HG02938 (cell line): Measurements from ENCODE around the gene PECR.
A peak's percentile ranks its signal among the peaks of the same experiment; 100 is the strongest.
"Not testable (repeated sequence)": the region's sequence is repeated elsewhere in the genome, so short reads cannot be mapped to it uniquely, and the experiment has no call there.

Source experiments
- ATAC-seq: cut with Tn5 transposase; IDR thresholded peaks from one replicate; pipeline ENCODE4 v1.9.1; 2021; ENCODE audit warnings: mild to moderate bottlenecking, moderate library complexity; ENCODE audit not compliant: unreplicated experiment

Gene PECR

DNA sequence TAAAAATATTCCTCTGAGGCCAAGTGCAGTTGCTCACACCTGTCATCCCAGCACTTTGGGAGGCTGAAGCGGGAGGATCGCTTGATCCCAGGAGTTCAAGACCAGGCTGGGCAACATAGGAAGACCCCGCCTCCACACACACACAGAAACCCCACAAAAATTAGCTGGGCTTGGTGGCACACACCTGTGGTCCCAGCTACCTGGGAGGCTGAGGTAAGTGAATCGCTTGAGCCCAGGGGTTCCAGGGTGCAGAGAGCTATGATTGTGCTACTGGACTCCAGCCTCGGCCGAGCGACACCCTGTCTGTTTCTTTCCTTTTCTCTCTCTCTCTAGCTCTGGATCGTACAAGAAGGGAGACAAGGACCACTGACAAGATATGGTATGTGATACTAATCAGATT lies 25.7 kb upstream of the PECR start:
- no peak for ATAC-seq

DNA sequence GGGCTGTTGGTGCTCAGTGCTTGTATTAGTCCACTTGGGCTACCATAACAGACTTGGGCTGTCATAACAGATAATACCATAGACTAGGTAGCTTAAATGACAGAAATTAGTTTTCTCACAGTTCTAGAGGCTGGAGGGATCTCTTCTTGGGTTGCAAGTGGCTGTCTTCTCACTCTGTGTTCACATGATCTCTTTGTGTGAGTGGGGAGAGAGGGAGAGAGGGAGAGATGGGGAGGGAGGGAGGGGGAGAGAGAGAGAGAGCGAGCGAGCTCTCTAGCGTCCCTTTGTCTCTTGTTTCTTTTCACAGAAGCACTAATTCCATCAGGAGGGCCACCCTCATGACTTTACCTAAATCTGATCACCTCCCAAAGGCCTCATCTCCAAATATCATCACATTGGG lies 23.1 kb upstream of the PECR start:
- ATAC-seq = no peak

DNA sequence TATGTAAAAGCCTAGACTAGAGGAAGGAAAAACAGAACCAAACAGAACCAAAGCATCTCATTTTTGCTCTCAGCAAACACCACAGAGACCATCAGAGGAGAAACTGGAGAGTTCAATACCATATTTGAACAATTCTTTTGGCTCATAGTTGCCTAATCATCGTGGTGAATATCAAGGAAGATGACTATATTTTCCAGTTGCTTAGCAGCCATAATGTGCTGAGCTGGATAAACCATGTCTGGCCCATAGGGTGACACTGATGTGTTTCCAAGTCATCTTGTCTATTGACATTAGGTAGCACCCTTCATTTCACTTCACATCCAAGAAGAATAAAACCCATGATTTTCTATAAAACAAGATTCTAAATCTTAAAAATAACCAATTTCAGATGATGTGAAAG lies 21.6 kb upstream of the PECR start:
- ATAC-seq = no peak

DNA sequence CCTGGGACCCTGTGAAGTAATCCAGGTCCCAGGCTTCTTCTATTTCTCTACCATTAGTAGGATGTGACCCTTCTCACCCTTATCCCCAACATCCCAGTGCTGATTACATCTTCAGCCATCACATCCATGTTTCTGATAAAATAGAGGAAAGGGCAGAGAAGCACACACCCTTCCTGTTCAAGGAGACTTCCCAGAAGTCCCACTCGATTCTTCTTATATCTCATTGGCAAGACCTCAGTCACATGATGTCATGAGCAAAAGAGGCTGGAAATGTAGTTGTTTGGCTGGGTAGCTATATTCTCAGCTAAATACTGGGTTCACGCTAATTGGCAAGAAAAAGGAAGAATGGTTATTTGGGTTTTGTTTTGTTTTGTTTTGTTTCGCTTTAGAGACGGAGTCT lies 19.5 kb upstream of the PECR start:
- ATAC-seq = no peak

DNA sequence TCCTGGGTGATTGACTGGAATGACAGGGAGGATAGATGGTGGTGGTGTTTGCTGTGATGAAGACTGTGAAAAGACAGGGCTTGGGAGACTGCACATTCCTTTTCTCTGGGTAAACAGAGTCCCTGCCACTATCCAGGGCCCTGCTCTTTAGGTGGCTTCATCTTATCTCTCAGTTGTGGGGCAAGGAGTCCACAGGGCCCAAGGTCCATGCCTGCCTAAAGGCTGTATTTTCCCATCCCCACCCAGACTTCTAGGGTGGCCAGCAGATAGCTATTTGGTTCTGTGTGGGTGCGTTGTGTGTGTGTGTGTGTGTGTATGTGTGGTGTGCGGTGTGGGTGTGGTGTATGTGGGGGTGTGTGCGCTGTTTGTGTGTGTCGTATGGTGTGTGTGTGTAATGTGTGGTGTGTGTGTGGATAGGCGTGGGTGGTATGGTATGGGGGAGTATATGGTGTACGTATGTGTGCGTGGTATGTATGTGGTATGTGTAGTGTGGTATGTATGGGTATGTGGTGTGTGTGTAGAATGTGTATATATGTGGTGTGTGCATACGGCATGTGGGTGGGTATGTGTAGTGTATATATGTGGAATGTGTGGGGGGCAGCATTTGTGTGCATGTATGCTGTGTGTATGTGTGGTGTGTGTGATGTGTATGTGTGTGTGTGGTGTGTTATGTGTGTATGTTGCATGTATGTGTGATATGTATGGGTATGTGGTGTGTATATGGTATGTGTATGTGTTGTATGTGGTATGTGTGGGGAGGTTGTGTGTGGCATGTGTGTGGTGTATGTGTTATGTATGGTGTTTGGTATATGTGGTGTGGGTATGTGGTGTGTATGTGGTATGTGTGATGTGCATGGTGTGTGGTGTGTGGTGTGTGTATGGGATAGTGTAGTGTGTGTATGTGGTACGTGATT lies 17.1 kb upstream of the PECR start:
- no peak for ATAC-seq

DNA sequence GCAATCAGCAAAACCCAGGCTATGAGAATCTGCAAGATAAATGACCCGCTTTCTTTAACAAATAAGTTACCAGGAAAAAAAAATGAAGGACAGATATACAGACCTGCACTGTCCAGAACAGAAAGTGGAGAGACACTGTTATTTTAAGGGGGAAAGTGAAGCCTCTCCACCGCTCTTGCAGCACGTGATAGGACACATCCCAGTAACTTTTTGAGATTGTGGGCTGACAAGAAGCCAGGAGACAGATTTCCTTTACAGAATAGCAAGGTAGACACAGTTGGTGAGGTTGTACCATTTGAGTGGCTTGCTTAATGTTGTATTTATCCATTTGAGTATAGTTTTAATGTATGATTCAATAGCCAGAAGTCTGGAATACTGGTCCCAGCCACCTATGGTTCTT lies 13.1 kb upstream of the PECR start:
- no peak for ATAC-seq

- ATAC-seq = no peak
Observed at GRCh38 chr2:216092646-216093045, 11.0 kb upstream of the PECR start.

GRCh38 chr2:216090369-216090786 lies 8.8 kb upstream of the PECR start:
- ATAC-seq = peak; percentile 45

- no peak for ATAC-seq
Observed at GRCh38 chr2:216086207-216086893, 4.7 kb upstream of the PECR start.

- ATAC-seq = no peak
Observed at GRCh38 chr2:216084547-216084946, 2.9 kb upstream of the PECR start.

- ATAC-seq = no peak
Observed at GRCh38 chr2:216083464-216084281, 2.1 kb upstream of the PECR start.

GRCh38 chr2:216082805-216083204 lies 1.2 kb upstream of the PECR start:
- no peak for ATAC-seq

DNA sequence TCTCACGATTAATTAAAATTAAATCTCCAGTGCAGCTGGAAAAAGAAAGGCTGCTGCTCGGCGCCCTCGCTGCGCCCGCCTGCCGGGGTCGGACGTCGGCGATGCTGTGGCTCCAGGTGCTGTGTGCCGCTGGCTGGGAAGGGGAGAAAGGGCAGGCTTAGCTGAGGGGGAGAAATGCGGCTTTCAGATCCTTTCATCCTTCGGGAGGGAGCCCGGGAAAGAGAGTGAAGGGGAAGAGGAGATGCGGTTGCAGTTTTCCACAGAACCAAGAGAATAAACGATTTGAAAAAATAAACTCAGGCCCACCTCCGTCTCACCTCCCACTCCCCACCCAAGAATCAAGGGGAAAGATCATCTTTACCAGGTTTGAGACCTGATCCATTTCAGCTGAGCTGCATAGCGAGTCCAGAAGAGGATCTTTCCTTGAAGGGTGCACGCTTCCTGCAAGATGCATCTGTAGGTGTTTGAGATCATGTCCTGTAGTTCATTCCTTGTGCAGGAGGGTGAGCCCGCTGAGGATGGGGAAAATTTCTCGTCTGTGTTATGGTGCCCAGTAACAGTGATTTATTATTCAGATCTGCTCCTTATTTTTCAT lies 605 bp upstream of the PECR start:
- ATAC-seq = peak; percentile 17

GRCh38 chr2:216081012-216081411 lies 597 bp downstream of the PECR start:
- no peak for ATAC-seq

GRCh38 chr2:216080048-216080447 lies 1.6 kb downstream of the PECR start:
- ATAC-seq = not testable (repeated sequence)

- no peak for ATAC-seq
Observed at GRCh38 chr2:216078776-216079175, 2.8 kb downstream of the PECR start.

- ATAC-seq = no peak
Observed at GRCh38 chr2:216075510-216076485, 5.8 kb downstream of the PECR start.

DNA sequence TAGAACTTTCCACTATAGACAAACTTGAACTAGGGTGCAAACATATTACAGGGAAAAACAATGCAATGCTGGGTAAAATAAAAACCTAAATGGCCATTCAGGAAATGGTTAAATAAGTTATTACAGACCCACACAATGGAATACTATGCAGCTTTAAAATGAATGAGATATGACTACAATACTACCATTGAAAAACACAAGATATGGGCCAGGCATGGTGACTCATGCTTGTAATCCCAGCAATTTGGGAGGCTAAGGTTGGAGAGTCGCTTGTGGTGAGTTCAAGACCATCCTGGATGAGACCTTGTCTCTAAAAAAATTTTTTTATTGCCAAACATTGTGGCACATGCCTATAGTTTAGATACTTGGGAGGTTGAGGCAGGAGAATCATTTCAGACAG lies 6.8 kb downstream of the PECR start:
- no peak for ATAC-seq

GRCh38 chr2:216074380-216074779 lies 7.2 kb downstream of the PECR start:
- ATAC-seq = no peak

- no peak for ATAC-seq
Observed at GRCh38 chr2:216073773-216074172, 7.8 kb downstream of the PECR start.
